ENCODE measurements around the gene KRTAP10-12.

- TF ChIP-seq CTCF (IDR thresholded peaks at IDR 0.05) (no peak), POLR2AphosphoS5 (IDR thresholded peaks at IDR 0.05) (no peak), POLR2A (IDR thresholded peaks at IDR 0.05) (no peak)
Observed at GRCh38 chr21:44730028-44730395, 33.0 kb downstream of the KRTAP10-12 start.

Data from breast epithelium (tissue), 3 donors.